Putamen (tissue), 1 donor: ENCODE data around the gene SELE.
A peak's percentile ranks its signal among the peaks of the same experiment; 100 is the strongest.
"Not testable (repeated sequence)": the region's sequence is repeated elsewhere in the genome, so short reads cannot be mapped to it uniquely, and the experiment has no call there.

Experiments used
- DNase-seq: peaks from one replicate; pipeline ENCODE4 v3.0.0-alpha.2; 2016; ENCODE audit warnings: low spot score

SELE gene

GRCh38 chr1:169722779-169723178 is 11.1 kb downstream of the SELE start:
- no peak for DNase-seq

- DNase-seq, result not testable (repeated sequence)
These were observed 18.8 kb downstream of the SELE start for GRCh38 chr1:169715100-169715499.

GRCh38 chr1:169713090-169713489 is 20.8 kb downstream of the SELE start:
- not testable (repeated sequence) for DNase-seq

- no peak for DNase-seq
These were observed 21.6 kb downstream of the SELE start for GRCh38 chr1:169712309-169712631.

GRCh38 chr1:169711469-169712308 is 22.2 kb downstream of the SELE start, which contains the start of gene SELL:
Gene SELL (minus strand): TSS chr1:169711620. CDS start chr1:169711498, 122 bp downstream.
- DNase-seq, result peak; percentile 55

- no peak for DNase-seq
These were observed 25.2 kb downstream of the SELE start for GRCh38 chr1:169708647-169709046.

GRCh38 chr1:169707912-169708604 is 25.8 kb downstream of the SELE start:
- no peak for DNase-seq

GRCh38 chr1:169704797-169705196 is 29.1 kb downstream of the SELE start:
- no peak for DNase-seq

- no peak for DNase-seq
These were observed 32.4 kb downstream of the SELE start for GRCh38 chr1:169701261-169702005.

- no peak for DNase-seq
These were observed 34.2 kb downstream of the SELE start for GRCh38 chr1:169699707-169700106.

GRCh38 chr1:169698976-169699375 is 34.9 kb downstream of the SELE start:
- no peak for DNase-seq

GRCh38 chr1:169697755-169698154 is 36.1 kb downstream of the SELE start:
- no peak for DNase-seq

GRCh38 chr1:169696273-169697100 is 37.4 kb downstream of the SELE start:
- DNase-seq, result no peak

- no peak for DNase-seq
These were observed 39.4 kb downstream of the SELE start for GRCh38 chr1:169694304-169695075.

GRCh38 chr1:169692756-169693460 is 41.0 kb downstream of the SELE start:
- no peak for DNase-seq

- no peak for DNase-seq
These were observed 43.4 kb downstream of the SELE start for GRCh38 chr1:169690489-169690888.

- no peak for DNase-seq
These were observed 44.5 kb downstream of the SELE start for GRCh38 chr1:169689395-169689794.

GRCh38 chr1:169688377-169688776 is 45.5 kb downstream of the SELE start:
- DNase-seq, result not testable (repeated sequence)

GRCh38 chr1:169683661-169684060 is 50.2 kb downstream of the SELE start:
- no peak for DNase-seq

GRCh38 chr1:169683168-169683567 is 50.7 kb downstream of the SELE start:
- DNase-seq, result not testable (repeated sequence)
